Measurements from ENCODE around the gene SLC36A4.

SLC36A4 gene

GRCh38 chr11:93220078-93220477 is 22.3 kb upstream of the SLC36A4 start:
- no peak overlapping the region for H3K4me3 ChIP-seq (ENCODE audit: low read depth, low read length)
- no peaks in the 10 kb centered on the region for H3K4me1 ChIP-seq (ENCODE audit: control insufficient read depth, insufficient read depth, low read length, unreplicated experiment)
- H3K27me3 ChIP-seq (ENCODE audit: insufficient read depth, low read length): peaks cover 67% of the 10 kb centered on the region
- H3K79me2 ChIP-seq (ENCODE audit: control insufficient read depth, insufficient read depth, low read length, unreplicated experiment): no peaks in the 10 kb centered on the region
- H2AFZ ChIP-seq (ENCODE audit: low read length, unreplicated experiment): no peak overlapping the region
- no peaks in the 10 kb centered on the region for H3K36me3 ChIP-seq (ENCODE audit: insufficient read depth, low read length)
- H3K27ac ChIP-seq (ENCODE audit: low read depth, low read length): no peak overlapping the region

DNA sequence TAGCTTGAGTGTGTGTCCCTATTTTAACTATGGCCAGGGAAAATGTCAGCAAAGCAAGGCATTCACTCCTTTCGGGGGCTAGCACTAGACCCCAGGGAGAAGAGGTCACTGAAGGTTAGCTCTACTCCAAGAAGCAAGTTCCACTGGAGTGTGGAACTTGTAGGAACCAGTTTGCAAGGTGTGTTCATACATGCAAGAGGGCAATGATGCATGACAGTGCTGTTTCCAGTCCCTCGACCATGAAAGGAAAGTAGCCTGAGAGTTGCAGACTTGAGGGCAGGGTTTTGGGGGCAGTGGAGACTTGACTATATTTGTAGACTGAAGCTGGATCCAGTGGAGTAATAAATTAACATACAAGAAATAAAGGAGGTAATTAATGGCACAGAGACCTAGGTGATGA is 21.6 kb upstream of the SLC36A4 start:
- no peak overlapping the region for H3K4me3 ChIP-seq (ENCODE audit: low read depth, low read length)

GRCh38 chr11:93216511-93217101 is 18.8 kb upstream of the SLC36A4 start:
- H3K27me3 ChIP-seq (ENCODE audit: insufficient read depth, low read length): peaks cover 79% of the 10 kb centered on the region

More for the DNA sequence above, 21.6 kb upstream of the SLC36A4 start:
- H3K4me1 ChIP-seq (ENCODE audit: control insufficient read depth, insufficient read depth, low read length, unreplicated experiment): no peaks in the 10 kb centered on the region
- no peaks in the 10 kb centered on the region for H3K79me2 ChIP-seq (ENCODE audit: control insufficient read depth, insufficient read depth, low read length, unreplicated experiment)
- no peak overlapping the region for H2AFZ ChIP-seq (ENCODE audit: low read length, unreplicated experiment)
- H3K36me3 ChIP-seq (ENCODE audit: insufficient read depth, low read length): no peaks in the 10 kb centered on the region
- H3K27ac ChIP-seq (ENCODE audit: low read depth, low read length): no peak overlapping the region
- H3K27me3 ChIP-seq (ENCODE audit: insufficient read depth, low read length): peaks cover 67% of the 10 kb centered on the region

GRCh38 chr11:93213622-93214021 is 15.8 kb upstream of the SLC36A4 start:
- no peak overlapping the region for H3K4me3 ChIP-seq (ENCODE audit: low read depth, low read length)
- no peaks in the 10 kb centered on the region for H3K79me2 ChIP-seq (ENCODE audit: control insufficient read depth, insufficient read depth, low read length, unreplicated experiment)
- H3K27me3 ChIP-seq (ENCODE audit: insufficient read depth, low read length): peaks cover 83% of the 10 kb centered on the region
- H2AFZ ChIP-seq (ENCODE audit: low read length, unreplicated experiment): no peak overlapping the region
- no peaks in the 10 kb centered on the region for H3K4me1 ChIP-seq (ENCODE audit: control insufficient read depth, insufficient read depth, low read length, unreplicated experiment)
- no peaks in the 10 kb centered on the region for H3K36me3 ChIP-seq (ENCODE audit: insufficient read depth, low read length)
- no peak overlapping the region for H3K27ac ChIP-seq (ENCODE audit: low read depth, low read length)

More at GRCh38 chr11:93216511-93217101, 18.8 kb upstream of the SLC36A4 start:
- H3K79me2 ChIP-seq (ENCODE audit: control insufficient read depth, insufficient read depth, low read length, unreplicated experiment): no peaks in the 10 kb centered on the region
- no peaks in the 10 kb centered on the region for H3K36me3 ChIP-seq (ENCODE audit: insufficient read depth, low read length)
- H3K4me1 ChIP-seq (ENCODE audit: control insufficient read depth, insufficient read depth, low read length, unreplicated experiment): no peaks in the 10 kb centered on the region
- no peak overlapping the region for H3K4me3 ChIP-seq (ENCODE audit: low read depth, low read length)
- no peak overlapping the region for H3K27ac ChIP-seq (ENCODE audit: low read depth, low read length)
- no peak overlapping the region for H2AFZ ChIP-seq (ENCODE audit: low read length, unreplicated experiment)

- Histone ChIP-seq H3K27me3 (ENCODE audit: insufficient read depth, low read length) (peaks cover 76% of the 10 kb centered on the region), H2AFZ (ENCODE audit: low read length, unreplicated experiment) (no peak overlapping the region), H3K4me1 (ENCODE audit: control insufficient read depth, insufficient read depth, low read length, unreplicated experiment) (no peaks in the 10 kb centered on the region), H3K79me2 (ENCODE audit: control insufficient read depth, insufficient read depth, low read length, unreplicated experiment) (no peaks in the 10 kb centered on the region), H3K36me3 (ENCODE audit: insufficient read depth, low read length) (no peaks in the 10 kb centered on the region), H3K27ac (ENCODE audit: low read depth, low read length) (no peak overlapping the region), H3K4me3 (ENCODE audit: low read depth, low read length) (no peak overlapping the region)
Observed at GRCh38 chr11:93212094-93212493, 14.3 kb upstream of the SLC36A4 start.

- no peak overlapping the region for H2AFZ ChIP-seq (ENCODE audit: low read length, unreplicated experiment)
- no peaks in the 10 kb centered on the region for H3K79me2 ChIP-seq (ENCODE audit: control insufficient read depth, insufficient read depth, low read length, unreplicated experiment)
- no peak overlapping the region for H3K4me3 ChIP-seq (ENCODE audit: low read depth, low read length)
- H3K36me3 ChIP-seq (ENCODE audit: insufficient read depth, low read length): no peaks in the 10 kb centered on the region
- H3K27ac ChIP-seq (ENCODE audit: low read depth, low read length): no peak overlapping the region
- H3K27me3 ChIP-seq (ENCODE audit: insufficient read depth, low read length): peaks cover 59% of the 10 kb centered on the region
- no peaks in the 10 kb centered on the region for H3K4me1 ChIP-seq (ENCODE audit: control insufficient read depth, insufficient read depth, low read length, unreplicated experiment)
Observed at GRCh38 chr11:93209466-93209865, 11.7 kb upstream of the SLC36A4 start.

- Histone ChIP-seq H3K27ac (ENCODE audit: low read depth, low read length) (no peak overlapping the region), H3K27me3 (ENCODE audit: insufficient read depth, low read length) (peaks cover 58% of the 10 kb centered on the region), H3K36me3 (ENCODE audit: insufficient read depth, low read length) (no peaks in the 10 kb centered on the region), H3K79me2 (ENCODE audit: control insufficient read depth, insufficient read depth, low read length, unreplicated experiment) (no peaks in the 10 kb centered on the region), H3K4me1 (ENCODE audit: control insufficient read depth, insufficient read depth, low read length, unreplicated experiment) (no peaks in the 10 kb centered on the region), H3K4me3 (ENCODE audit: low read depth, low read length) (no peak overlapping the region), H2AFZ (ENCODE audit: low read length, unreplicated experiment) (no peak overlapping the region)
Observed at GRCh38 chr11:93208663-93209270, 11.0 kb upstream of the SLC36A4 start.

DNA sequence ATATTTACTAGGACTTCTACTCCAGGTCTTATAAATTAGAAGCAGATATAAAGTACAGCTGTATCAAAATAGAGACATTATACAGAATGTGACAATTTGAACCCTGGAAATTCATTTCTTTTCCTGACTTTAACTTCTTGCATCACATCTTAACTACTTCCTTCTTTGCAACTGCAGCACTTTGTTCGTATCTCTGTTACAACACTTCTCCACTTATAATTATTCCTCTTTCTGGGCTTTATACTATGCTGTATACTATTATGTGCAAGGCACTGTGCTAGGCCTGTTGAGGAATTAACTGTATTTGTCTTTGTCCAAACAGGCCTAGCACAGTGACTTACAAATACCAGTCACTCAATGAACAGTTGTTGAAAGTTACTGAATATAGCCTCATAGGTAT is 1.8 kb upstream of the SLC36A4 start:
- peaks cover 3% of the 10 kb centered on the region for H3K4me1 ChIP-seq (ENCODE audit: control insufficient read depth, insufficient read depth, low read length, unreplicated experiment)
- peaks cover 24% of the 10 kb centered on the region for H3K79me2 ChIP-seq (ENCODE audit: control insufficient read depth, insufficient read depth, low read length, unreplicated experiment)
- no peaks in the 10 kb centered on the region for H3K36me3 ChIP-seq (ENCODE audit: insufficient read depth, low read length)
- H3K27ac ChIP-seq (ENCODE audit: low read depth, low read length): no peak overlapping the region
- peaks cover 45% of the 10 kb centered on the region for H3K27me3 ChIP-seq (ENCODE audit: insufficient read depth, low read length)
- no peak overlapping the region for H3K4me3 ChIP-seq (ENCODE audit: low read depth, low read length)
- H2AFZ ChIP-seq (ENCODE audit: low read length, unreplicated experiment): no peak overlapping the region

DNA sequence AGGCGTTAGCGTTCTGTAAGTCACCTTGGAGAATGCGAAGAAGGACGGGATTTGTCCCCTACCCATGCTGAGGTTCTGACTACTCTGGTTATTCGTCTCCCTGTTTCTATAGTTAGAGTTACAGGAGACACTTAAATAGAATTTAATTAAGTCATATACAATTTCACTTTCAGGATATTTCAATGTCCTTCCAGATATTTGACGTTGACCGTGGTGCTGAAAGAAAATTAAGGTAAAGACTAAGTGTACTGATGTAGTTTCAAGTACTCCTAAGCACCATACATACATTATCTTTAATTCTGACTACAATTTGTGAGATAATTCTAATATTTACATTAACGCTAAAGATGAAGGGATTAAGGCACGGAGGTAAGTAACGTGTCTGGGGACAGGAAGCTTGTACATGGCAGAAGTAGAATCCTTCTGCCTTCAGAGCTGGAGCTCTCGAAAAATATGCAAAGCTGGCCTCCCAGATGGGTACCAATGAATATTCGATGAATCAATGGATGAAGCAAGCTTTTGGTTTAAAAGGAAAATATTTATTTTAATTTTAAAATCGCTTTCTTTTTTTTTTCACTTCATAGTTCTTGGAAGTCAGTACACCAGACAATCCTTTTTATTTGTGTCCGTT is 539 bp upstream of the SLC36A4 start:
- peaks cover 3% of the 10 kb centered on the region for H3K4me1 ChIP-seq (ENCODE audit: control insufficient read depth, insufficient read depth, low read length, unreplicated experiment)
- peak overlapping the region; percentile 92 for H3K4me3 ChIP-seq (ENCODE audit: low read depth, low read length)
- 0 out of 2 replicates have a peak overlapping the region, but pooled peaks have one; percentile 92 for H3K27ac ChIP-seq (ENCODE audit: low read depth, low read length)
- H3K79me2 ChIP-seq (ENCODE audit: control insufficient read depth, insufficient read depth, low read length, unreplicated experiment): peaks cover 32% of the 10 kb centered on the region
- H2AFZ ChIP-seq (ENCODE audit: low read length, unreplicated experiment): peak overlapping the region; percentile 100
- H3K36me3 ChIP-seq (ENCODE audit: insufficient read depth, low read length): no peaks in the 10 kb centered on the region
- peaks cover 38% of the 10 kb centered on the region for H3K27me3 ChIP-seq (ENCODE audit: insufficient read depth, low read length)

- peaks cover 3% of the 10 kb centered on the region for H3K4me1 ChIP-seq (ENCODE audit: control insufficient read depth, insufficient read depth, low read length, unreplicated experiment)
- peaks cover 24% of the 10 kb centered on the region for H3K27me3 ChIP-seq (ENCODE audit: insufficient read depth, low read length)
- peak overlapping the region; percentile 92 for H3K4me3 ChIP-seq (ENCODE audit: low read depth, low read length)
- no peaks in the 10 kb centered on the region for H3K36me3 ChIP-seq (ENCODE audit: insufficient read depth, low read length)
- peak overlapping the region; percentile 92 for H3K27ac ChIP-seq (ENCODE audit: low read depth, low read length)
- peak overlapping the region; percentile 73 for H2AFZ ChIP-seq (ENCODE audit: low read length, unreplicated experiment)
- H3K79me2 ChIP-seq (ENCODE audit: control insufficient read depth, insufficient read depth, low read length, unreplicated experiment): peaks cover 41% of the 10 kb centered on the region
Observed at GRCh38 chr11:93196816-93197379, 893 bp downstream of the SLC36A4 start.
